H9 (cell line): ENCODE measurements around the gene TMEM175. TPM values are rescaled to one million over a fixed set of nuclear protein-coding genes. Genes with fewer than 3 reads are reported as not detected.

Source experiments
- DNase-seq: peaks from one replicate; pipeline ENCODE4 v3.0.0-alpha.2; 2017
- H2AFZ ChIP-seq: one replicate; pipeline ENCODE4 v1.6.1; 2013; ENCODE audit warnings: mild to moderate bottlenecking, low read length, control low read depth, moderate library complexity
- H2AK5ac ChIP-seq: 2 replicates; pipeline ENCODE4 v1.6.1; 2013; ENCODE audit warnings: low read length, control low read depth, mixed read lengths; ENCODE audit not compliant: insufficient read length
- H2BK120ac ChIP-seq: one replicate; pipeline ENCODE4 v1.6.1; 2013; ENCODE audit warnings: low read depth, mild to moderate bottlenecking, low read length, control low read depth, inconsistent platforms; ENCODE audit not compliant: poor library complexity, severe bottlenecking
- H2BK12ac ChIP-seq: 2 replicates; pipeline ENCODE4 v1.6.1; 2013; ENCODE audit warnings: low read length, control low read depth, mixed read lengths, low read depth; ENCODE audit not compliant: insufficient read length
- H2BK15ac ChIP-seq: 2 replicates; pipeline ENCODE4 v1.6.1; 2013; ENCODE audit warnings: low read depth, low read length, control low read depth
- H2BK20ac ChIP-seq: one replicate; pipeline ENCODE4 v1.6.1; 2013; ENCODE audit warnings: low read depth, mild to moderate bottlenecking, low read length, control low read depth, inconsistent platforms; ENCODE audit not compliant: poor library complexity, severe bottlenecking
- H2BK5ac ChIP-seq: 2 replicates; pipeline ENCODE4 v1.6.1; 2013; ENCODE audit warnings: low read length, control low read depth, mixed read lengths; ENCODE audit not compliant: insufficient read length
- H3K14ac ChIP-seq: 2 replicates; pipeline ENCODE4 v1.6.1; 2013; ENCODE audit warnings: low read length, control low read depth; ENCODE audit not compliant: insufficient read depth
- H3K18ac ChIP-seq: 2 replicates; pipeline ENCODE4 v1.6.1; 2013; ENCODE audit warnings: low read depth, mild to moderate bottlenecking, mixed read lengths, low read length, control low read depth; ENCODE audit not compliant: insufficient read length
- H3K23ac ChIP-seq: 2 replicates; pipeline ENCODE4 v1.6.1; 2013; ENCODE audit warnings: low read length, control low read depth, mixed read lengths, low read depth; ENCODE audit not compliant: insufficient read length
- H3K23me2 ChIP-seq: 2 replicates; pipeline ENCODE4 v1.6.1; 2013; ENCODE audit warnings: low read depth, mild to moderate bottlenecking, mixed read lengths, low read length, control low read depth; ENCODE audit not compliant: insufficient read length, poor library complexity, severe bottlenecking
- H3K27ac ChIP-seq: 2 replicates; pipeline ENCODE4 v1.5.1; 2013; ENCODE audit warnings: low read length, control low read depth, mixed read lengths, low read depth; ENCODE audit not compliant: insufficient read length
- H3K27me3 ChIP-seq: 2 replicates; pipeline ENCODE4 v1.6.1; 2013; ENCODE audit warnings: low read length, control low read depth, inconsistent platforms; ENCODE audit not compliant: insufficient read depth
- H3K4ac ChIP-seq: 2 replicates; pipeline ENCODE4 v1.6.1; 2013; ENCODE audit warnings: low read depth, mild to moderate bottlenecking, control low read depth, inconsistent platforms, low read length, moderate library complexity
- H3K4me1 ChIP-seq: 2 replicates; pipeline ENCODE4 v1.6.1; 2013; ENCODE audit warnings: low read length, control low read depth, inconsistent platforms; ENCODE audit not compliant: insufficient read depth
- H3K4me2 ChIP-seq: 2 replicates; pipeline ENCODE4 v1.6.1; 2013; ENCODE audit warnings: low read length, control low read depth, mixed read lengths; ENCODE audit not compliant: insufficient read length, insufficient read depth
- H3K56ac ChIP-seq: 2 replicates; pipeline ENCODE4 v1.6.1; 2013; ENCODE audit warnings: low read depth, mild to moderate bottlenecking, mixed read lengths, low read length, control low read depth; ENCODE audit not compliant: insufficient read length
- H3K79me1 ChIP-seq: 2 replicates; pipeline ENCODE4 v1.6.1; 2013; ENCODE audit warnings: low read depth, mild to moderate bottlenecking, moderate library complexity, low read length, control low read depth, inconsistent platforms; ENCODE audit not compliant: insufficient read depth, poor library complexity, severe bottlenecking
- H3K79me2 ChIP-seq: 2 replicates; pipeline ENCODE4 v1.6.1; 2013; ENCODE audit warnings: low read length, control low read depth, inconsistent platforms; ENCODE audit not compliant: insufficient read depth
- H3K9ac ChIP-seq: 2 replicates; pipeline ENCODE4 v1.6.1; 2013; ENCODE audit warnings: low read length, control low read depth, mixed read lengths; ENCODE audit not compliant: insufficient read length; ENCODE audit errors: extremely low read depth
- H3K9me3 ChIP-seq: one replicate; pipeline ENCODE4 v1.6.1; 2013; ENCODE audit warnings: low read depth, low read length, inconsistent platforms; ENCODE audit not compliant: control insufficient read depth
- H3T11ph ChIP-seq: one replicate; pipeline ENCODE4 v1.6.1; 2013; ENCODE audit warnings: mild to moderate bottlenecking, low read length, control low read depth, inconsistent platforms
- H4K20me1 ChIP-seq: one replicate; pipeline ENCODE4 v1.6.1; 2013; ENCODE audit not compliant: control insufficient read depth, insufficient read length, insufficient read depth
- H4K5ac ChIP-seq: 2 replicates; pipeline ENCODE4 v1.6.1; 2013; ENCODE audit warnings: low read depth, mild to moderate bottlenecking, mixed read lengths, low read length, control low read depth; ENCODE audit not compliant: insufficient read length
- H4K8ac ChIP-seq: replicated peaks from 2 replicates; pipeline ENCODE4 v1.6.1; 2013; ENCODE audit warnings: low read length, control low read depth, mixed read lengths, low read depth; ENCODE audit not compliant: insufficient read length
- H4K91ac ChIP-seq: 2 replicates; pipeline ENCODE4 v1.6.1; 2013; ENCODE audit warnings: low read depth, mild to moderate bottlenecking, moderate library complexity, mixed read lengths, low read length, control low read depth; ENCODE audit not compliant: insufficient read length
- H3K27ac Mint-ChIP-seq, 3 experiments: 2 replicates in 2 of 3; 3 replicates in 1 of 3; pipeline ENCODE4 v1.8.0; 2020 to 2021; ENCODE audit warnings: mixed read lengths in 3 of 3, mild to moderate bottlenecking in 1 of 3, moderate library complexity in 1 of 3
- H3K27me3 Mint-ChIP-seq: 2 replicates; pipeline ENCODE4 v1.8.0; 2021; ENCODE audit warnings: low read depth, mild to moderate bottlenecking, moderate library complexity, mixed read lengths
- H3K36me3 Mint-ChIP-seq, 3 experiments: 2 replicates in 2 of 3; 3 replicates in 1 of 3; pipeline ENCODE4 v1.8.0; 2020 to 2021; ENCODE audit warnings: low read depth in 3 of 3, mixed read lengths in 3 of 3; ENCODE audit not compliant: insufficient read depth in 1 of 3
- H3K4me1 Mint-ChIP-seq, 2 experiments: 2 replicates each; pipeline ENCODE4 v1.8.0; 2020; ENCODE audit warnings: mixed read lengths in 2 of 2
- H3K4me3 Mint-ChIP-seq, 2 experiments: 2 replicates in 1 of 2; 3 replicates in 1 of 2; pipeline ENCODE4 v1.8.0; 2020 to 2021; ENCODE audit warnings: mild to moderate bottlenecking in 2 of 2, mixed read lengths in 2 of 2, moderate library complexity in 1 of 2
- H3K9me3 Mint-ChIP-seq, 2 experiments: 2 replicates in 1 of 2; 3 replicates in 1 of 2; pipeline ENCODE4 v1.8.0; 2020; ENCODE audit warnings: mild to moderate bottlenecking in 2 of 2, mixed read lengths in 2 of 2, moderate library complexity in 1 of 2
- WGBS: extraction: QIAGEN DNeasy Blood & Tissue Kit; methylation state at CpG from one replicate; pipeline ENCODE4 v1.1.7; 2013; ENCODE audit warnings: missing lambda C conversion rate, low lambda C conversion rate, mixed read lengths; ENCODE audit not compliant: insufficient read length; ENCODE audit errors: extremely low coverage; 5-methylcytosine and 5-hydroxymethylcytosine counted together
- total RNA-seq: library from RNA; stranded (reverse); gene quantifications from 2 replicates; pipeline ENCODE4 v1.2.1, GENCODE V29; 2021
- TF ChIP-seq, protein P1 (sequence below): fragments of 200-600 bp; sonication (generic); conservative IDR thresholded peaks from 3 replicates; pipeline ENCODE4 v1.8.0; 2021; ENCODE audit warnings: antibody characterized with exemption, mild to moderate bottlenecking

The TMEM175 gene
- total RNA-seq, 1 experiment from 2014 or later = 6.4 TPM

DNA sequence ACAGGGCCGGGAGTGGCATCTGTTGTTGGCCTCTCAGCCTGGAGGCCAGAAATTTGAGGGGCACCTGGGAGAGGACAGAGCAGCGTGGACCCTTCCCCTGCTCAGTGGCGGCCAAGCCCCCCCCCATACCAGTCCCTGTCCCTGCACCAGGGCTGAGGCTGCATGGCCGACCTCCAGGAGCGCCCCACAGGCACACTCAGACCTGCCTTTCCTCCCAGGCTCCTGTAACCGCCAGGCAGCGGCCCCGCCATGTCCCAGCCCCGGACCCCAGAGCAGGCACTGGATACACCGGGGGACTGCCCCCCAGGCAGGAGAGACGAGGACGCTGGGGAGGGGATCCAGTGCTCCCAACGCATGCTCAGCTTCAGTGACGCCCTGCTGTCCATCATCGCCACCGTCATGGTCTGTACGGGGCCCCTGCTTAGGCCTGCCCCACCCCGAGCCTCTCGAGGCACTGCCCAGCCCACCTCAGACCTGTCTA is 15.3 kb downstream of the TMEM175 start:
- Histone ChIP-seq H3K4ac (no peak overlapping the region), H2BK120ac (no peak overlapping the region), H3K27me3 (no peaks in the 10 kb centered on the region), H3K4me1 (no peaks in the 10 kb centered on the region; the same call in 1 of the 2 replicates), H2BK12ac (no peak overlapping the region), H3K4me2 (no peak overlapping the region), H2BK15ac (no peak overlapping the region), H3T11ph (no peak overlapping the region), H4K8ac (no peak overlapping the region), H2AK5ac (no peak overlapping the region), H3K56ac (no peak overlapping the region), H3K79me2 (no peaks in the 10 kb centered on the region), H3K9ac (no peak overlapping the region), H3K9me3 (no peaks in the 10 kb centered on the region), H2BK5ac (no peak overlapping the region), H4K5ac (no peak overlapping the region), H4K20me1 (no peaks in the 10 kb centered on the region), H3K23me2 (no peaks in the 10 kb centered on the region), H3K14ac (no peak overlapping the region; the same call in 1 of the 2 replicates), H4K91ac (no peak overlapping the region), H2AFZ (no peak overlapping the region), H3K27ac (no peak overlapping the region), H3K79me1 (no peaks in the 10 kb centered on the region), H3K23ac (no peak overlapping the region), H3K18ac (no peak overlapping the region), H2BK20ac (no peak overlapping the region)
- DNase-seq = no peak
- WGBS = no CpG with 5 or more reads among the region's 19 CpGs
- TF ChIP-seq, protein P1, sequence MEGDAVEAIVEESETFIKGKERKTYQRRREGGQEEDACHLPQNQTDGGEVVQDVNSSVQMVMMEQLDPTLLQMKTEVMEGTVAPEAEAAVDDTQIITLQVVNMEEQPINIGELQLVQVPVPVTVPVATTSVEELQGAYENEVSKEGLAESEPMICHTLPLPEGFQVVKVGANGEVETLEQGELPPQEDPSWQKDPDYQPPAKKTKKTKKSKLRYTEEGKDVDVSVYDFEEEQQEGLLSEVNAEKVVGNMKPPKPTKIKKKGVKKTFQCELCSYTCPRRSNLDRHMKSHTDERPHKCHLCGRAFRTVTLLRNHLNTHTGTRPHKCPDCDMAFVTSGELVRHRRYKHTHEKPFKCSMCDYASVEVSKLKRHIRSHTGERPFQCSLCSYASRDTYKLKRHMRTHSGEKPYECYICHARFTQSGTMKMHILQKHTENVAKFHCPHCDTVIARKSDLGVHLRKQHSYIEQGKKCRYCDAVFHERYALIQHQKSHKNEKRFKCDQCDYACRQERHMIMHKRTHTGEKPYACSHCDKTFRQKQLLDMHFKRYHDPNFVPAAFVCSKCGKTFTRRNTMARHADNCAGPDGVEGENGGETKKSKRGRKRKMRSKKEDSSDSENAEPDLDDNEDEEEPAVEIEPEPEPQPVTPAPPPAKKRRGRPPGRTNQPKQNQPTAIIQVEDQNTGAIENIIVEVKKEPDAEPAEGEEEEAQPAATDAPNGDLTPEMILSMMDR = no peak
- no peak overlapping the region; a peak in 1 of 7 replicates for H3K27ac Mint-ChIP-seq
- H3K36me3 Mint-ChIP-seq = no peaks in the 10 kb centered on the region; a peak in 2 of 7 replicates
- H3K4me3 Mint-ChIP-seq = no peak overlapping the region
- H3K27me3 Mint-ChIP-seq = peaks cover 11% of the 10 kb centered on the region
- H3K4me1 Mint-ChIP-seq = peaks cover 13 to 21% of the 10 kb centered on the region in 2 experiments
- no peaks in the 10 kb centered on the region for H3K9me3 Mint-ChIP-seq
